Caco-2 (cell line): Measurements from ENCODE around the gene ASIC1. TPM values are rescaled to one million over a fixed set of nuclear protein-coding genes. Genes with fewer than 3 reads are reported as not detected.

Experiments used
- BruUV-seq: library from RNA; stranded (reverse); fragments of 400-500 nt; replicated peaks from 2 replicates; lab custom pipeline; 2021; lab: Mats Ljungman, UMichigan
- CTCF ChIA-PET: fragments of 300-600 bp; sonication (Branson Sonifier 250); formaldehyde crosslinking; loops from one replicate; lab custom pipeline; 2022; ENCODE audit warnings: antibody characterized with exemption; lab: Charles Lee
- POLR2A ChIA-PET: fragments of 300-600 bp; sonication (Branson Sonifier 250); formaldehyde crosslinking; loops from one replicate; lab custom pipeline; 2022; ENCODE audit warnings: antibody characterized with exemption; lab: Charles Lee
- DNase-seq, 2 experiments: peaks; one replicate each; pipeline versions ENCODE4 v3.0.0 to v3.0.0-alpha.2; 2020 to 2022
- H3K27me3 ChIP-seq: replicated peaks from 2 replicates; pipeline ENCODE4 v1.6.0; 2011; ENCODE audit warnings: low read length; ENCODE audit not compliant: control insufficient read depth, insufficient read depth
- H3K36me3 ChIP-seq: 2 replicates; pipeline ENCODE4 v1.5.1; 2011; ENCODE audit warnings: low read length; ENCODE audit not compliant: control insufficient read depth, insufficient read depth
- H3K4me1 ChIP-seq: fragments of 250-450 bp; sonication (Bioruptor Pico); 2 replicates; pipeline ENCODE4 v1.5.1; 2020; ENCODE audit warnings: mild to moderate bottlenecking
- H3K4me3 ChIP-seq: 2 replicates; pipeline ENCODE4 v1.5.1; 2011; ENCODE audit warnings: low read depth, mild to moderate bottlenecking, control low read depth, low read length
- H3K9me3 ChIP-seq: fragments of 250-450 bp; sonication (Bioruptor Pico); 2 replicates; pipeline ENCODE4 v1.5.1; 2020; ENCODE audit warnings: mild to moderate bottlenecking, moderate library complexity
- H3K27ac Mint-ChIP-seq: one replicate; pipeline ENCODE4 v1.8.0; 2022; ENCODE audit warnings: mixed read lengths; ENCODE audit not compliant: unreplicated experiment
- H3K27me3 Mint-ChIP-seq: one replicate; pipeline ENCODE4 v1.8.0; 2022; ENCODE audit warnings: mixed read lengths; ENCODE audit not compliant: insufficient read depth, unreplicated experiment
- H3K36me3 Mint-ChIP-seq: one replicate; pipeline ENCODE4 v1.8.0; 2022; ENCODE audit warnings: mild to moderate bottlenecking, mixed read lengths; ENCODE audit not compliant: insufficient read depth, unreplicated experiment
- H3K4me1 Mint-ChIP-seq: one replicate; pipeline ENCODE4 v1.8.0; 2022; ENCODE audit warnings: low read depth, mixed read lengths; ENCODE audit not compliant: unreplicated experiment
- H3K4me3 Mint-ChIP-seq: one replicate; pipeline ENCODE4 v1.8.0; 2022; ENCODE audit warnings: mild to moderate bottlenecking, moderate library complexity, mixed read lengths; ENCODE audit not compliant: unreplicated experiment
- H3K9me3 Mint-ChIP-seq: one replicate; pipeline ENCODE4 v1.8.0; 2022; ENCODE audit warnings: mixed read lengths; ENCODE audit not compliant: unreplicated experiment
- CTCF ChIP-seq, 2 experiments: fragments of 200-600 bp in 1 of 2; IDR thresholded peaks; 1 replicate in 1 of 2; 2 replicates in 1 of 2; pipeline versions ENCODE4 v1.5.1 to v1.8.0; 2011 to 2022; ENCODE audit warnings: antibody characterized with exemption in 1 of 2, control low read depth in 1 of 2, inconsistent platforms in 1 of 2, low read depth in 1 of 2, low read length in 1 of 2, mild to moderate bottlenecking in 1 of 2, moderate library complexity in 1 of 2; ENCODE audit not compliant: insufficient read depth in 1 of 2, severe bottlenecking in 1 of 2, unreplicated experiment in 1 of 2
- intact Hi-C: fragments of 100-400 bp; cut with micrococcal nuclease; formaldehyde crosslinking; loops from one replicate; pipeline ENCODE4 v1.10.0; 2022; ENCODE audit not compliant: unreplicated experiment
- total RNA-seq: library from RNA; stranded (reverse); gene quantifications from 2 replicates; pipeline ENCODE4 v1.2.3, GENCODE V29; 2022

ASIC1 gene
- total RNA-seq, 1 experiment from 2014 or later: 17.8 TPM

GRCh38 chr12:50052544-50052943 is 4.9 kb upstream of the ASIC1 start:
- CTCF ChIA-PET: interaction anchor here (1.0 kb wide), 1 partner anchor 13 kb away, joined by 3 read pairs; no protein-coding TSS in a partner anchor
- Mint-ChIP-seq H3K27me3 (peaks cover 2% of the 10 kb centered on the region), H3K36me3 (no peaks in the 10 kb centered on the region), H3K4me1 (peaks cover 24% of the 10 kb centered on the region), H3K27ac (no peak overlapping the region), H3K9me3 (no peaks in the 10 kb centered on the region), H3K4me3 (no peak overlapping the region)
- no peaks in the 10 kb centered on the region for H3K27me3 ChIP-seq
- no TSS peak for BruUV-seq
- DNase-seq: no peak
- no peak overlapping the region for H3K4me3 ChIP-seq
- H3K36me3 ChIP-seq: no peaks in the 10 kb centered on the region
- no peaks in the 10 kb centered on the region for H3K9me3 ChIP-seq
- POLR2A ChIA-PET: no interaction called here
- H3K4me1 ChIP-seq: peaks cover 30% of the 10 kb centered on the region
- no peak for TF ChIP-seq CTCF (IDR thresholded peaks at IDR 0.05; ENCODE audit: insufficient read depth in 1 of 2, low read depth in 1 of 2, low read length in 1 of 2, severe bottlenecking in 1 of 2, unreplicated experiment in 1 of 2)
- intact Hi-C loops: no loop called here

- ChIA-PET CTCF (interaction anchor here (1.0 kb wide), 1 partner anchor 13 kb away, joined by 3 read pairs; no protein-coding TSS in a partner anchor), POLR2A (no interaction called here)
- Histone ChIP-seq H3K4me1 (peaks cover 30% of the 10 kb centered on the region), H3K9me3 (no peaks in the 10 kb centered on the region), H3K36me3 (no peaks in the 10 kb centered on the region), H3K27me3 (no peaks in the 10 kb centered on the region), H3K4me3 (no peak overlapping the region)
- no peaks in the 10 kb centered on the region for H3K36me3 Mint-ChIP-seq
- no peak for TF ChIP-seq CTCF (IDR thresholded peaks at IDR 0.05; ENCODE audit: insufficient read depth in 1 of 2, low read depth in 1 of 2, low read length in 1 of 2, severe bottlenecking in 1 of 2, unreplicated experiment in 1 of 2)
- no peak overlapping the region for H3K4me3 Mint-ChIP-seq
- H3K4me1 Mint-ChIP-seq: peaks cover 24% of the 10 kb centered on the region
- no TSS peak for BruUV-seq
- H3K27ac Mint-ChIP-seq: no peak overlapping the region
- H3K9me3 Mint-ChIP-seq: no peaks in the 10 kb centered on the region
- peaks cover 2% of the 10 kb centered on the region for H3K27me3 Mint-ChIP-seq
- intact Hi-C loops: no loop called here
- no peak for DNase-seq
Measured at GRCh38 chr12:50052964-50053363, 4.4 kb upstream of the ASIC1 start.

GRCh38 chr12:50053583-50053982 is 3.8 kb upstream of the ASIC1 start:
- no peaks in the 10 kb centered on the region for H3K36me3 Mint-ChIP-seq
- no peak overlapping the region for H3K27ac Mint-ChIP-seq
- H3K9me3 ChIP-seq: no peaks in the 10 kb centered on the region
- no peak overlapping the region for H3K4me3 Mint-ChIP-seq
- peaks cover 24% of the 10 kb centered on the region for H3K4me1 Mint-ChIP-seq
- no peaks in the 10 kb centered on the region for H3K36me3 ChIP-seq
- TF ChIP-seq CTCF (IDR thresholded peaks at IDR 0.05; ENCODE audit: insufficient read depth in 1 of 2, low read depth in 1 of 2, low read length in 1 of 2, severe bottlenecking in 1 of 2, unreplicated experiment in 1 of 2): no peak
- ChIA-PET CTCF (interaction anchor here (0.6 to 1.8 kb wide), 3 partner anchors 14 to 66 kb away, joined by 3 to 7 read pairs (median 3); no protein-coding TSS in a partner anchor), POLR2A (interaction anchor here (0.6 kb wide), 1 partner anchor 114 kb away, joined by 5 read pairs; no protein-coding TSS in a partner anchor)
- H3K4me3 ChIP-seq: no peak overlapping the region
- intact Hi-C loops: no loop called here
- no peak for DNase-seq
- no peaks in the 10 kb centered on the region for H3K27me3 ChIP-seq
- peaks cover 2% of the 10 kb centered on the region for H3K27me3 Mint-ChIP-seq
- peaks cover 30% of the 10 kb centered on the region for H3K4me1 ChIP-seq
- no TSS peak for BruUV-seq
- H3K9me3 Mint-ChIP-seq: no peaks in the 10 kb centered on the region
